Measurements from ENCODE around the gene ATP6V0D1. TPM values are rescaled to one million over a fixed set of nuclear protein-coding genes. Genes with fewer than 3 reads are reported as not detected.

Gene ATP6V0D1
- total RNA-seq, 1 experiment from 2014 or later = 119 TPM

GRCh38 chr16:67388191-67388590, 92.8 kb downstream of the ATP6V0D1 start:
- in situ Hi-C loops (cut with HindIII; ENCODE audit: low sequenced_read_pairs) = no loop called here
- no peak for DNase-seq (ENCODE audit: low spot score)

Other genes with a start within 250 kb of the ATP6V0D1 start
- gene FHOD1, start 233.7 kb downstream of the ATP6V0D1 start, total RNA-seq (2014; rRNA removed; shearing (Covaris generic)) = 19.2 and 23.6 TPM in 2 replicates
- 1.0 and 4.8 TPM in 2 replicates for gene SLC9A5, start 232.2 kb downstream of the ATP6V0D1 start, total RNA-seq (2014; rRNA removed; shearing (Covaris generic))
- gene PLEKHG4, start 201.6 kb downstream of the ATP6V0D1 start, total RNA-seq (2014; rRNA removed; shearing (Covaris generic)) = 15.7 and 27.0 TPM in 2 replicates
- 0.37 and 0.51 TPM in 2 replicates for gene KCTD19, start 154.4 kb downstream of the ATP6V0D1 start, total RNA-seq (2014; rRNA removed; shearing (Covaris generic))
- not detected in 2 replicates for gene LRRC36, start 154.3 kb downstream of the ATP6V0D1 start, total RNA-seq (2014; rRNA removed; shearing (Covaris generic))
- 1.6 and 1.8 TPM in 2 replicates for gene TPPP3, start 87.7 kb downstream of the ATP6V0D1 start, total RNA-seq (2014; rRNA removed; shearing (Covaris generic))
- gene ZDHHC1, start 64.7 kb downstream of the ATP6V0D1 start, total RNA-seq (2014; rRNA removed; shearing (Covaris generic)) = 5.8 and 7.0 TPM in 2 replicates
- not detected in 2 replicates for gene HSD11B2, start 50.0 kb downstream of the ATP6V0D1 start, total RNA-seq (2014; rRNA removed; shearing (Covaris generic))
- gene AGRP, start 2.4 kb upstream of the ATP6V0D1 start, total RNA-seq (2014; rRNA removed; shearing (Covaris generic)) = not detected in 2 replicates
- gene RIPOR1, start 47.7 kb upstream of the ATP6V0D1 start, total RNA-seq (2014; rRNA removed; shearing (Covaris generic)) = 4.1 and 11.5 TPM in 2 replicates
- 32.4 and 37.3 TPM in 2 replicates for gene CTCF, start 81.4 kb upstream of the ATP6V0D1 start, total RNA-seq (2014; rRNA removed; shearing (Covaris generic))
- 4.1 and 10.7 TPM in 2 replicates for gene CARMIL2, start 164.0 kb upstream of the ATP6V0D1 start, total RNA-seq (2014; rRNA removed; shearing (Covaris generic))
- 27.1 and 33.2 TPM in 2 replicates for gene ACD, start 179.1 kb upstream of the ATP6V0D1 start, total RNA-seq (2014; rRNA removed; shearing (Covaris generic))
- gene PARD6A, start 179.8 kb upstream of the ATP6V0D1 start, total RNA-seq (2014; rRNA removed; shearing (Covaris generic)) = 6.6 and 13.5 TPM in 2 replicates
- 2.1 and 5.6 TPM in 2 replicates for gene ENKD1, start 185.6 kb upstream of the ATP6V0D1 start, total RNA-seq (2014; rRNA removed; shearing (Covaris generic))
- gene C16orf86, start 185.7 kb upstream of the ATP6V0D1 start, total RNA-seq (2014; rRNA removed; shearing (Covaris generic)) = not detected in 2 replicates
- 26.2 TPM in 2 replicates for gene GFOD2, start 238.2 kb upstream of the ATP6V0D1 start, total RNA-seq (2014; rRNA removed; shearing (Covaris generic))

Data from G401 (cell line).